T-helper 1 cell treated with Interleukin-12 subunit alpha and Interleukin-12 subunit beta and Interleukin-4 antibody, amounts not matched to agents 30 ng/mL and 1 ng/mL, for 36 hours (primary cell): ENCODE measurements around the gene SARDH. TPM values are rescaled to one million over a fixed set of nuclear protein-coding genes. Genes with fewer than 3 reads are reported as not detected.
"Not testable (repeated sequence)": the region's sequence is repeated elsewhere in the genome, so short reads cannot be mapped to it uniquely, and the experiment has no call there.

Source experiments
- intact Hi-C: fragments of 100-400 bp; cut with micrococcal nuclease; formaldehyde crosslinking; loops from one replicate; pipeline ENCODE4 v1.15.1; 2024
- total RNA-seq: library from RNA; stranded (reverse); gene quantifications from 2 replicates; pipeline ENCODE4 v1.2.3, GENCODE V29; 2022

SARDH gene
- total RNA-seq, 1 donor from 2014 or later, result 0.71 TPM

GRCh38 chr9:133635098-133635497 is 103.1 kb downstream of the SARDH start:
- intact Hi-C loops, result no loop called here

DNA sequence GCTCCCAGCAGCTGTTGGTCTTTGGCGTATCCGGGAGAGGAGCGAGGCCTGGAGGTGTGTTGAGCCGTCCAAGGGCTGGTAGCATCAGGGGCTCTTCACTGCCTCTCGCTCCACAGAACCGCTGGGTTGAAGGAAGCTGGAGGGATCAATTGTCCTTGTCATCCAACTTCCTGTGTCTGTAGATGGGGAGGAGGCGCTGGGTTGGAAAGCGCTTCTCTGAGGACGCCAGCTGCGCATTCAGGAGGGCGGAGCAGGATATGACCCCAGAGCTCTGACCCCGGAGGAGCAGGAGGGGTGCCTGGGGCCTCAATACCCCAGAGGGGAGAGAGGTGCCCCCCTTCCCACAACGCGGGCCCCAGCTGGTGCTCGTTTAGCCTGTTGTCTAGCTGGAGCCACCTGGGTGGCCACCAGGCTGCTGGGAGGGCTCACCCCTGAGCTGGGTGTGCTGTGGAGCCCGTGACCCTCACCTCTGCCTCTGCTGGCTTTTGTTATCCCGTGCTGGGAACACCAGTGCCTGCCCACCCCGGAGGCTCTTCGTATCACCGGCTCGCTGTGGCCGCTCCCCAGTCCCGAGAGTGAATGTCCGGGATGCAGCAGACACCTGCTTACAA is 104.0 kb downstream of the SARDH start:
- intact Hi-C loops, result no loop called here

GRCh38 chr9:133633681-133634080 is 104.5 kb downstream of the SARDH start:
- intact Hi-C loops, result no loop called here

- intact Hi-C loops, result no loop called here
Measured at GRCh38 chr9:133632806-133633680, 105.1 kb downstream of the SARDH start.

- intact Hi-C loops, result no loop called here
Measured at GRCh38 chr9:133631111-133631510, 107.0 kb downstream of the SARDH start.

DNA sequence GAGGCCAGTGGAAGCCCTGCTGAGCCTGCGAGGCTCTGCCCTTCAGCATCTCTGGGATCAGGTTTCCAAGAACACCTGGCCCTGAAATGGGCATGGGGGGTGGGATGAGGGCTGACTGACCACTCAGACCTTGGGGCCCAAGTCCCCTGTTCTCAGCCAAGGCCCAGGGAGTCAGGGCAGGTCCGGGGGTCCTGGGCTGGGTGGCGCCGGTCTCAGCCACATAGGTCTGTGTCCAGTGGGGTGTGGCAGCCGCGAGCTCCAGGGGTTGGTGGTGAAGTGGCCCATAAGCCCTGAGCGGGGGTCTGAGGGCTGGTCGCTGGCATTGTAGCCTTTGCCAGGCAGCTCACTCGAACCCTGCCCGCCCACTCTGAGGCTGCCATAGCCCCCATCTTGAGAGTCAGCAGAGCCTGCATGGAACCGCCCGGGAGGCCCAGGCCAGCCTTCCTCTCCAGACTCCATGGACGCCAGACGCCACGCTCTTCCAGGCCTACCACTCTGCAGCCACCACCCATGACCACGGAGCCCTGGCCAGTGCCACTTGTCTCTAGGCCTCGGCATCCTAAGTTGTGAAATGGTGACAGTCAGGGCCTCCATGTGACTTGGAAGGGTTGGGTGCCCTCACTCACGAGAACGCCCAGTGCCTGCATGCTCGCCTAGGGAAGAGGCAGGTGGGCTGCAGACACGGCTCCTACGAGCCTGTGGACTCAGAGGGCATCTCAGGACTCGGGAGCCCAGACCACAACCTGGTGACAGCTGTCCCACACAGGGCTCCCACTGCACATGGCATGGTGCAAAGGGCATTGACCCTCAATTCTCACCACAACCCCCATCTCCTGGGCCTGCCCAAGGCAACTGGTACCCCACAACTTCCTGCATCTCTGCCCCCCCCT is 108.7 kb downstream of the SARDH start:
- intact Hi-C loops, result no loop called here

- intact Hi-C loops, result no loop called here
Measured at GRCh38 chr9:133628766-133629165, 109.4 kb downstream of the SARDH start.

DNA sequence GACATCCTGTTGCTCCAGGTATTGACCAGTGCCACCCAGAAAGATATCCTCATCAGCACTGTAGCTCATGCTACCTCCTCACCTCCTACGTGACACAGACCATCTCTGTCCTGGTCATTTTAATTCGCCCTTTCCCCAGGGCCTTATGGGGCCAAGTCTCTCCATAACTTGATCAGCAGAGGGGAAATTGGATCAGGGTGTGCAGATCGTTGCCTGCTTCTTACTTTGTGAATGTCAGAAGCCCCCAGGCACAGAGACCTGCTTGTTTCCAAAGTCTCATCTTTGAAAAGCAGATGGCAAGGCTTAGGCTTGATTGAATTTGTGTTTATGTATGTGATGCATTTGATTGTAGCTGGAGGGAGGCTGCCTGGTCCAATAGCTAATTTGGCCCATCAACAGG is 110.8 kb downstream of the SARDH start:
- intact Hi-C loops, result no loop called here

DNA sequence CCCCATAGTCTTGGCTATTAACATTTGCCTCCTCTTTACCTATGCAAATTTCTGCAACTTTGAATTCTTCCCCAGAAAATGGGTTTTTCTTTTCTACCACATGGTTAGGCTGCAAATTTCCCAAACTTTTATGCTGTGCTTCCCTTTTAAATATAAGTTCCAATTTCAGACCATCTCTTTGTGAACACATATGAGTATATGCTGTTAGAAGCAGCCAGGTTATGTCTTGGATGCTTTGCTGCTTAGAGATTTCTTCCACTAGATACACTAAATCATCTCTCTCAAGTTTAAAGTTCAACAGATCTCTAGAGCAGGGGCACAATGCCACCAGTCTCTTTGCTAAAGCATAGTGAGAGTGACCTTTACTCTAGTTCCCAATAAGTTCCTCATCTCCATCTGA is 112.1 kb downstream of the SARDH start:
- intact Hi-C loops, result not testable (repeated sequence)

- intact Hi-C loops, result no loop called here
Measured at GRCh38 chr9:133622555-133622954, 115.6 kb downstream of the SARDH start.

DNA sequence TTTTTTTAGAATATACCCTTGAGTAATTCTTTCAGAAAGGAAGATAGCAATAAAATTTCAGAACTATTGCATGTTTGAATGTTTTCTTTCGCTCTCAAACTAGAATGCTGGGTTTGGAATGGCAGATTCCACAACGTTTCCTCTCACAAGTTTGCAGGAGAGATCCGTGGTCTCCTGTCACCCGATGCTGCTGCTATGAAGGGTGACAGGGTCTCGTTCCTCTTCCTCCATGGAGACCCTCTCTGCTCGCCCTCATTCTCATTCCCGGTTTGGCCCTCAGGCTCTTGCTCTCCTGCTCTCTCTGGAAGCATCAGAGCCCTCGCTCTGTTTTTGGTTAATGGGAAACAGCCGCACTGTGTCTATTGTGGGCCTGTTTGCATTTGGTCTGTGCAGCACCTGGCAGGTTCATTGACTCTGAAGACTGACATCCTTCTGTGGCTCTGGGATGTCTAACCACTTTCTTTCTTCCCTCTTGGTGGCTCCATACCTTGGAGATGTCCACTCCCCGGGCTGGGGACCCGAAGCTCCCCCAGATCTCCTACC is 116.4 kb downstream of the SARDH start:
- intact Hi-C loops, result loop anchor here (2.0 kb wide), 1 partner anchor 61 kb away; no protein-coding TSS in a partner anchor

- intact Hi-C loops, result loop anchor here (2.0 kb wide), 1 partner anchor 63 kb away; no protein-coding TSS in a partner anchor
Measured at GRCh38 chr9:133619791-133620190, 118.4 kb downstream of the SARDH start.

- intact Hi-C loops, result no loop called here
Measured at GRCh38 chr9:133618726-133619125, 119.4 kb downstream of the SARDH start.

GRCh38 chr9:133616643-133617405 is 121.3 kb downstream of the SARDH start:
- intact Hi-C loops, result no loop called here

DNA sequence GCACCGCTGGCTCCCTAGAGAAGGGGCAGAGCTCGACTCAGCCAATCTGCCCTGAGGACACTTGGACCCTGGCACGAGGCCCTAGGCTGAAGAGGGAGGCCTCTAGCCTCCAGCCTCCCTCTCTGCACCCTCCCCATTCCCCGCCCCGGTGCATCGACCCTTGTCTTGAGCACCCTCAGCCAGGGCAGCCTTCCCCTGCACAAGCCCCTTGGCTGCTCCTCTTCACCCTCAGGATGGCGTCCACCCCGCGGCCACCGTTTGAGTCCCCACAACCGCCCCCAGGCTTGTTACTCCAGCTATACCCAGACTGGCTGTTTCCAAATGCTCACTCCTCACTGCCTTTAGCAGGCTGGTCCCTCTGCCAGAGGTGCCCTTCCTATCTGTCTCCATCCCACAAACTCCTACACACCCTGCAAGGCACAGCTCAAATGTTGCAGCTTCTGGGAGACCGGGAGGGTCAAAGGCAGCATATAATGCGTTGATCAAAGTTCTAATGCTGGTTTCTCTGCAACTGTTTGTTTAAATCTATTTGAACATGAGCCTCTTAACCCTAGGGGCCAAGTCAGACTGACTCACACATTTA is 122.5 kb downstream of the SARDH start:
- intact Hi-C loops, result no loop called here

DNA sequence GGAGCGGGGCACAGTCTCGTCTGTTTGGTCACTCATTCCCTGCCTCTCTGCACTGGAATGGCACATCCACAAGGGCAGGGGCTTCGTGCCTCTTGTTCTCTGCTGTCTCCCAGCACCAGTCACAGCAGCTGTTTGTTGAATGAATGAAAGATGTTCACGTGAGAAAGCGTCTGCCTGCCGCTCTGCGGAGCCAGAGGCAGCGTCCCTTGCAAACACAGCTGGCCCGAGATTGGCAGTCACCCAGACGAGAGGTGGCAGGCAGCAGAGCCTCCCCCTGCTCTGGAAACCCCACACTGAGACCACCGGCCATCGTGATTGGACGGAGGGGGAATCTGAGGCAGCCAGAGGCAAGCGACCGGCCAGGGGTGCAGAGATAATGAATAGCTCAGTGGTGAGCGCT is 123.0 kb downstream of the SARDH start:
- intact Hi-C loops, result no loop called here

GRCh38 chr9:133614678-133615077 is 123.5 kb downstream of the SARDH start:
- intact Hi-C loops, result no loop called here

GRCh38 chr9:133614056-133614455 is 124.1 kb downstream of the SARDH start:
- intact Hi-C loops, result no loop called here
